ENCODE results near the gene SOX6. TPM values are rescaled to one million over a fixed set of nuclear protein-coding genes. Genes with fewer than 3 reads are reported as not detected.

The SOX6 gene
- total RNA-seq, 2 experiments from 2014 or later, result 0.20 TPM; not detected in 1

DNA sequence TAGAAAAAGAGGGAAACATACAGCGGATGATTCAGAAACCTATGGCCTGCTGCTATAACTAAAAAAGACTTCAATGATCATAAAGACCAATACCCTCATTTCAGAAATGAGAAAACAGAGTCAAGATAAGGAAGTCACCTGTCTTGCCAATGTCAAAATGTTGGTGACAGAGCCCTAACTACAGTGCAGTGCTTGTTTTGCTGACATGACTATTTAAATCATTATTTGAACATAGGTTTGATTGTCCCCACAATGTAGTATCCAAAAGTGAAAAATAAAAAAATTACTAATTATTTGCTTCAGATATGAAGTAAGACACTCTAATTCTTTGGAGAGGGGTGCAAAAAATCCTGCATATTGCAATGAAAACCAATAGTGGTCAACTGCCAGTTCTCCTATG, 115.7 kb downstream of the SOX6 start:
- no peak for DNase-seq
- Histone ChIP-seq H3K27ac (ENCODE audit: low read depth in 1 of 2, low read length in 2 of 2) (no peak overlapping the region), H3K36me3 (ENCODE audit: insufficient read depth, low read length) (no peaks in the 10 kb centered on the region), H3K4me3 (ENCODE audit: low read length) (no peak overlapping the region), H3K4me1 (ENCODE audit: insufficient read depth, low read length) (no peaks in the 10 kb centered on the region), H3K9me3 (ENCODE audit: control insufficient read depth in 1 of 2, insufficient read depth in 1 of 2, low read length in 2 of 2) (no peaks in the 10 kb centered on the region), H3K27me3 (ENCODE audit: control insufficient read depth in 1 of 2, insufficient read depth in 2 of 2, low read length in 2 of 2) (no peaks in the 10 kb centered on the region)
- no peak for ATAC-seq (ENCODE audit: poor library complexity)
- no peaks in the 10 kb centered on the region for H3K36me3 Mint-ChIP-seq (ENCODE audit: low read depth)
- peaks cover 2% of the 10 kb centered on the region for H3K9me3 Mint-ChIP-seq
- TF ChIP-seq, protein P1, sequence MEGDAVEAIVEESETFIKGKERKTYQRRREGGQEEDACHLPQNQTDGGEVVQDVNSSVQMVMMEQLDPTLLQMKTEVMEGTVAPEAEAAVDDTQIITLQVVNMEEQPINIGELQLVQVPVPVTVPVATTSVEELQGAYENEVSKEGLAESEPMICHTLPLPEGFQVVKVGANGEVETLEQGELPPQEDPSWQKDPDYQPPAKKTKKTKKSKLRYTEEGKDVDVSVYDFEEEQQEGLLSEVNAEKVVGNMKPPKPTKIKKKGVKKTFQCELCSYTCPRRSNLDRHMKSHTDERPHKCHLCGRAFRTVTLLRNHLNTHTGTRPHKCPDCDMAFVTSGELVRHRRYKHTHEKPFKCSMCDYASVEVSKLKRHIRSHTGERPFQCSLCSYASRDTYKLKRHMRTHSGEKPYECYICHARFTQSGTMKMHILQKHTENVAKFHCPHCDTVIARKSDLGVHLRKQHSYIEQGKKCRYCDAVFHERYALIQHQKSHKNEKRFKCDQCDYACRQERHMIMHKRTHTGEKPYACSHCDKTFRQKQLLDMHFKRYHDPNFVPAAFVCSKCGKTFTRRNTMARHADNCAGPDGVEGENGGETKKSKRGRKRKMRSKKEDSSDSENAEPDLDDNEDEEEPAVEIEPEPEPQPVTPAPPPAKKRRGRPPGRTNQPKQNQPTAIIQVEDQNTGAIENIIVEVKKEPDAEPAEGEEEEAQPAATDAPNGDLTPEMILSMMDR (IDR thresholded peaks at IDR 0.05), result no peak
- ChIA-PET POLR2A (no interaction called here), CTCF (no interaction called here)
- no peak overlapping the region for H3K4me3 Mint-ChIP-seq
- no peak overlapping the region for H3K27ac Mint-ChIP-seq
- no peaks in the 10 kb centered on the region for H3K4me1 Mint-ChIP-seq (ENCODE audit: low read depth)
- H3K27me3 Mint-ChIP-seq, result no peaks in the 10 kb centered on the region
- intact Hi-C loops (cut with DNase I, micrococcal nuclease), result no loop called here

DNA sequence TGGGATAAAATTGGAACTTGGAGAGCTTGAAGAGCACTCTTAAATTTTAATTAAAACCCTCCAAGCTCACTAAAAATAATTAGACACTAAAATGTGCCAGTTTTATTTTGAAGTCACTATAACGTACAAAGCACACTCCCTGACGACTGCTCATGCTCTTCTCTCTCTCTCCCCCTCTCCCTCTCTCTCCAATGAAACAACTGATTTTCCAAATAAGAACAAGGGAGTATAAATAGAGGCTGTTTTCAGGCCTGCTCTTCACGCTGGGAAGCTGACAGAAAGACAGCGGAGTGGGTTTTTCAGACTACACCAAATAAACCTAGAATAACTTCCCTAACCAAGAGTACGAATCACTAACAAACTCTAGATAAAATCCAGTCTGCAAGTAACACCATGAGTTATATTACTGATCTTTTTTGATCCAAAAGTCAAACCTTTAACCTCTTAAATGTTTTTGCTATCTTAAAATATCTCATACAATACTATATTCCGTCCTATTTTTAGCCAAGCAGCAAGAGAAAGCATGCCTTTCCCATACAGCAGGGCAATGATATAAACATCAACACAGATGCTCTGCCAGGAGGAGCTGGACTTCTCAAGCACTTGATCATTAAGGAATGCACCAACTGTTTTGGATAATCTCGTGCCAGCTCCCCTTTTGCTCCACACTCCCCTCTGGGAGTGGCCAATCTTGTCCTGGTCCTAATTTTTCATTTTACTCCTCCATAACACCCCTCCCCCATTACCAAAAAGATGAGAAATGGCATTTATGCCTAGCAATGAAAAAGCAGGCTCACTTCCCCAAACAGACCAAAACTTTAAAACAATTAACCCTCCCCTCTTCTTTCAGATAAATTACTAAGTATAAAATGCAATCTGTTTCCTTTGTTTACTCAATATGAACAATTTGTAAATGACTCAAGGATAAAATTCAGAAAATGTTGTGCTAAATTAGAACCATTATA, 116.9 kb downstream of the SOX6 start:
- H3K27ac ChIP-seq (ENCODE audit: low read depth in 1 of 2, low read length in 2 of 2), result no peak overlapping the region
- TF ChIP-seq, protein P1 (IDR thresholded peaks at IDR 0.05), result no peak
- no peak overlapping the region for H3K4me3 Mint-ChIP-seq
- ATAC-seq (ENCODE audit: poor library complexity) (no peak), DNase-seq (no peak)
- no peaks in the 10 kb centered on the region for H3K4me1 ChIP-seq (ENCODE audit: insufficient read depth, low read length)
- no peak overlapping the region for H3K27ac Mint-ChIP-seq
- intact Hi-C loops (cut with DNase I, micrococcal nuclease), result no loop called here
- POLR2A ChIA-PET, result no interaction called here
- H3K9me3 ChIP-seq (ENCODE audit: control insufficient read depth in 1 of 2, insufficient read depth in 1 of 2, low read length in 2 of 2), result no peaks in the 10 kb centered on the region
- CTCF ChIA-PET, result no interaction called here
- H3K4me3 ChIP-seq (ENCODE audit: low read length), result no peak overlapping the region
- H3K4me1 Mint-ChIP-seq (ENCODE audit: low read depth), result no peaks in the 10 kb centered on the region
- no peaks in the 10 kb centered on the region for H3K27me3 ChIP-seq (ENCODE audit: control insufficient read depth in 1 of 2, insufficient read depth in 2 of 2, low read length in 2 of 2)
- no peaks in the 10 kb centered on the region for H3K27me3 Mint-ChIP-seq
- no peaks in the 10 kb centered on the region for H3K36me3 ChIP-seq (ENCODE audit: insufficient read depth, low read length)
- no peaks in the 10 kb centered on the region for H3K36me3 Mint-ChIP-seq (ENCODE audit: low read depth)
- H3K9me3 Mint-ChIP-seq, result peaks cover 2% of the 10 kb centered on the region

DNA sequence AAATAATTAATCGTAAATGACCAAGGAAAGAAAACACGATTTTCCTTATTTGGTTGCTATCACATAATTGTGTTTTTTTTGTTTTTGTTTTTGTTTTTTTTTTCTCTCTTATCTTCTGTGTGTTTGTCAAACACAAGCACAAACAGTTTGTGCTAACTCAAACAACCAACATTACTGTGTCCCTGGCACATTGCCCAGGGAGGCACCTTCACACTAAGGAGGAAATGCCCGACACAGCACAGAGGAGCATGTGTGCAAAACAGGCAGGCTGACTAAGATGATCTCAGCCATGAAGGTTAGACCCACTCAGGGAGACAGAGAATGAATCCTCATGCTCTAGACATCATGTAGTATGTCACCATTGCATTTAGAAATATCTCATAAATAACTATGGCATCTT, 130.1 kb downstream of the SOX6 start:
- Mint-ChIP-seq H3K4me1 (ENCODE audit: low read depth) (no peaks in the 10 kb centered on the region), H3K9me3 (no peaks in the 10 kb centered on the region), H3K27ac (no peak overlapping the region), H3K27me3 (no peaks in the 10 kb centered on the region), H3K36me3 (ENCODE audit: low read depth) (no peaks in the 10 kb centered on the region), H3K4me3 (no peak overlapping the region)
- POLR2A ChIA-PET, result no interaction called here
- ATAC-seq (ENCODE audit: poor library complexity) (no peak), DNase-seq (no peak)
- Histone ChIP-seq H3K36me3 (ENCODE audit: insufficient read depth, low read length) (no peaks in the 10 kb centered on the region), H3K4me1 (ENCODE audit: insufficient read depth, low read length) (no peaks in the 10 kb centered on the region), H3K27ac (ENCODE audit: low read depth in 1 of 2, low read length in 2 of 2) (no peak overlapping the region), H3K27me3 (ENCODE audit: control insufficient read depth in 1 of 2, insufficient read depth in 2 of 2, low read length in 2 of 2) (no peaks in the 10 kb centered on the region), H3K4me3 (ENCODE audit: low read length) (no peak overlapping the region), H3K9me3 (ENCODE audit: control insufficient read depth in 1 of 2, insufficient read depth in 1 of 2, low read length in 2 of 2) (no peaks in the 10 kb centered on the region)
- CTCF ChIA-PET, result no interaction called here
- TF ChIP-seq, protein P1 (IDR thresholded peaks at IDR 0.05), result no peak
- intact Hi-C loops (cut with DNase I, micrococcal nuclease), result no loop called here
